HK-2 (cell line): Measurements from ENCODE around the gene HOXB8.

Experiments used
- DNase-seq: peaks from one replicate; pipeline ENCODE4 v3.0.0-alpha.2; 2018; ENCODE audit not compliant: unreplicated experiment

The HOXB8 gene

DNA sequence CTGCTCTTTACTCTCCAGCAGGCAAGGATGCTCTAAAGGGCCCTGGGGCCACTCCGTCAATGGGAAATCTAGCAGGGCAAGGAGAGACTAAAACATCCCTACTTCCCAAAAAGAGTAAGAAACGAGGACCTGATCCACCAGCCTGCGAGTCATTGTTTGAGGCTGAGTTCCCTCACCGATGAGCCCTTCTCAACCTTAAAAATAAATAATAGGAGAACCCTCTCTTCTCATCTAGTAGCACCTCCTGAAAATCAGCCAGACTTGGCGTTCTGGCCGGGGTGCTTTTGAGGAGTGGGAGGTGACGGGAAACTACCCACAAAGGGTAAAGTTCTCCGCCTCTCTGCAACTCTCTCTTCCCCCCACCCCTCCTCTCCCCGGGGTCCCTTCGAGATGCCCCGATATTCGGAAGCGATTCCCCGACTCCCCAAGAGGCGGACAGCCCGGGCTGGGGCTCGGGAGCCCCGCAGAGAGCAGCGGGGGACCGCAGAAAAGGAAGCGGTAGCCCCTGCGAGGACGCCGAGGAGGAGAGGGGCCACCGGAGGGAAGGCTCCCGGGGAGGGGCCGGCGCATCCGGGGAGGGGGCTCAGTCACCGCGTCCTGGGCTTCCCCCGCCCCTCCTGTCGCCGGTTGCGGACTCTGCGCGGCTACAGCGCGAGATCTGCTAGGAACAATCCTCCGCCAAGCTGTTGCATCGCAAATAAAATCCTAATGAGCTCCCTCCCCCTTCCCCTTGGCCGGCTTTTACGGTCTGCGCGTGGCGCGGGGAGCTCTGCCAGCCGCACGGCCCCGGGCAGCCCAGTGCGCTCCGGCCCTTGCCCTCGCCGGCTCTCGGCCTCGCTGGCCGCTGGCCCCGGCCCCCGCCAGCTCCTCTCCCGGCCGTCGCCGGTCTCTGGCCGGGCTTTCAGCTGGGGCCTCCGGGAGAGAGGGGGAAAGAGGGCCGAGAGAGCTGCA is 9.7 kb upstream of the HOXB8 start:
- DNase-seq, result peak; percentile 56

DNA sequence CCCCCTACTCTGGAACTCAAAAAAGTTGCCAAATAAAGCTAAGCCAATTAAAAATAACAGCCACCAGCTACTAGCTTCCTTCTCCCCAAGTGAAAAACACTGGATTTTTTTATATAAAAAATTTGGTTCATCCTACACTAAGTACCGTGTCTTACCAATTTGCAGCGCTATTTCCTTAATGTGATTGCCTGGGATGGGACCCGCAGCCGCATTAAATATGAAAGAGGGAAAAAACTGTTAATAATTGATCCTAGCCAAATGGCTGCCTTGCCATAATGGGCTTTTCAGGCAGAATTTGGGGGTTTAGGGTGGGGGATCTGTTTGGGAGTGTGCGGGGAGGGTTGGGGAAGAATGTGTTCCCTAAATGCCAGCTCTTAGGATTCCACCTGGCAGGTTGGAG is 9.0 kb upstream of the HOXB8 start:
- no peak for DNase-seq

DNA sequence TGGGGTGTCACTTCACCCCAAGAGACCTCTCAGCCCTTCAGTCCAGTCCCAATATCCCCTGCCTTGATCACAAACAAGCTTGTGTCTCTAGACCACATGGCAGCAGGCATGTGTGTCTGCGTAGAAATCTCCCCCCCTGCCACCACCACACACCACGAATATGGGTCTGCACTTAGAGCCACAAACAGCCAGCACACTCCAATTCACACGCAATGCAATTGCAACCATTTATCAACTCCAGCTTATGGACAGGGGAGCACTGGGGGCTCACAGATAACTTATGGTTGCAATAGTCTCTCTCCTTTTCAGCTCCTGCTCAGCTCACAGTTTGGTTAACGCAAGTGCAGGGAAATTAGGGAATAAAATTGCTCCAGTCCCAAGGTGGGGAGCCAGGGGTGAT is 8.5 kb upstream of the HOXB8 start:
- DNase-seq, result no peak

DNA sequence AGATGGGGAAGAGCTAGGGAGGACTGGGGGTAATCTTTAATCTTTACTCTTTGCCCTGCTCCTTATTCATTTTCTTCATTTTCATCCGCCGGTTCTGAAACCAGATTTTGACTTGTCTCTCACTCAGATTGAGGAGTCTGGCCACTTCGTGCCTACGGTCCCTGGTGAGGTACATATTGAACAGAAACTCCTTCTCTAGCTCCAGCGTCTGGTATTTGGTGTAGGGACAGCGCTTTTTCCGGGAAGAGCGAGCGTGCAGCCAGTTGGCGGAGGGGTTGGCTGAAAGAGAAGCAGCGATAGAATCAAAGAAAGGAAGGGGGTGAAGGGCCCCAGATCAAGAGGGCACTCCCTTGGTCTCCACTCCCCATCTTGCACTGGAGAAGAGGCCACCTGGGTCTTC is 7.8 kb upstream of the HOXB8 start:
- DNase-seq, result no peak

DNA sequence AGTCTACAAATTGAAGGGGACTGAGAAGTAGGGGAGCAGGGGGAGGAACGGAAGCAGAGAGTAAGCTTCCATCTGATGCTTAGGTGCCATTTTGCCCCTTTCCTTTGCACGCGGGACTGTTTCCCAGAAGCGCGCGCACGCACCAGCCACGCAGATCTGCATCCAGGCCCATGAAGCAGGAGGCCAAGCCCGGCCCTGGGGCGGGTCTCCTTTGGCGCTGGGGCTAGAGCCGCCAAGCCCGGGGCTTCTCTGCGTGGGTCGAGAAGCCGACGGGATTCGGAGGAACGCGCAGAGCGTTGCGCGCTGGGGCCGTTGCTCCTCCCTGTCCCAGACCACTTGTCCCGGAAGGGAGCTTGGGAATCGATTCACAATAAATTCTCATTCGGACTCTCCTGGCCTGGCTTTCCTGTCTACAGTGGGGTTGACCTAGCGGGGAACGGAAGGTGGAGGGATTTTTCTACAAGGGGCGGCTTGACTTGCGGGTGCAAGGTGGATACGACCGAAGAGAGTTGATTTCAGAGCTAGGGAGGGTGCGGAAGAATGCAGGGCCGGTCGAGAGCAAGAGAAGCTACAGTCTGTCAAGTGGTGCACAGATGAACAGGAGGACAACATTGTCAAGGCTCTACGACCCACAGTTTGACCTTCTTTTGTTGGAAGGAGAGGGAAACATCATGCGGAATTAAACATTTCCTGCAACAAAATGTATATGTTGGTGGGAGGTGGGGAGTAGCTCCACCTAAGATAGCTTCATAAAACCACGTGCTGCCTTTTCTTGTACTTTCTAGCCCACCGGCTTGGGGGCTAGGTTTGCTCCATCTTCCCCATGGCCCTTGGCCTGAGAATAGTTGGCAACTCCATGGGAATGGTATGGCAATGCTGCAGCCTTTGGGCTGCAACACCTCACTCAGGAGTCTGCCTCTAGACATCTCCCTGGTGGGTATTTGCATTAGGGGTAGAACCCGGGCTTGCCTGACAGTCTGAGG is 6.6 kb upstream of the HOXB8 start:
- DNase-seq, result no peak

DNA sequence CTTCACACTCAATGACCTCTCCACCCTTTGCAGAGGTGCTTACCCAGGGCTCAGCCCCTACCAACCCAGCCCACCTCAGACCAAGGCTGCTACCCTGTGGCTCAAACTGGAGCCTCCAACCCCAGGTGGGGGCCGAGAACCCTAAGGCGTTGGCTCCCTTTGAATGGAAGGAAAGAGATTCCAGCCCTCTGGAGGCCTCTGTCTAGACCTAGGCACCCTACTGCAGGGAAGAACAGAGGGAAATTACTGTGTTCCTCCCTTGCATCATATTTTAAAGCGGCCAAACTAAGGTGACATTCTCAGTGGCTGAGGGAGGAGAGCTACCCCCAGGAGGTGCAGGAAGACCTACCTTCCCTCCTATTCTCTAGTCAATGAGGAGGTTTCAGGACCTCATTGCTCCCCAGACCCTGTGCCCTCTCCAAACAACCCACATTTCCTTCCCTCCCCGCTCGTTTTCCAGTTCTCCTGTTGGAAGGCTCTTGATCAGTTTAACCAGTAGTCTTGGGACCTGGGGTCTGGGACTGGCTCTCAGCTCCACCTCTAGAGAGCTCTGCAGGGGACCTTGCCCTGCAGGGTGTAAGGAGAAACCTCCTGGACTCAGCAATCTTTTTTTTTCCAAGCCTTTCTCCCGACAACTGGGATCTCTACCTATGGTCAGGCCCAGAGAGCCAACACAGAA is 5.5 kb upstream of the HOXB8 start:
- no peak for DNase-seq

DNA sequence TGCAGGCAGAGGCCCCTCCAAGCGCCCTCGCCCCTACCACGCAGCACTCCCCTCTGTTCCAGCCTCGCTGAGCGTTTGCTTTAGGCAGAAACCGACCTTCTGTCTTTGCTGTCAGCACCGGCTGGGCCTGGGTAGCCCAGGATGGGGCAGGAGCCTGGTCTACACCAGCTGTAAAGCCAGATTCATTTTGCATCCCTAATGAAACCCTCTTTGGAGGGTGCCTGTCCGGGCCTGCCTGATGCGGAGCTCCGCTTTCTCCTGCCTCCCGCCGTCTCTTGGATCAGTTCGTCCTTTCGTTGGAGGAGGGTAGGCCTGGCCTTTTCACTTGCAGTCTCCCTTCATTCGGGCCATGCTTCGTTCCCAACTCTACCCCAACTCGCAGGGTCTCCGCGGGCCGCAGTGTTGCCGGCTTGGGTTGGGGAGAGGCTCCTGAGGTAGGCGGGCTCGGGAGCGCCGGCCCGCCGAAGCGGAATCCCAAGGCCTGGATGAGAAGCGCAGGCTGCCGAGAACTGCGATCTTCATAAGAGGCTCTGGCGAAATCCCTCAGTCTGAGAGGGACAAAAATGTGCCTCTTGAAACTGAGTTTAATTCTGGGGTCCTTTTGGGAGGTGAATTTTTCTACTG is 4.8 kb upstream of the HOXB8 start:
- no peak for DNase-seq

DNA sequence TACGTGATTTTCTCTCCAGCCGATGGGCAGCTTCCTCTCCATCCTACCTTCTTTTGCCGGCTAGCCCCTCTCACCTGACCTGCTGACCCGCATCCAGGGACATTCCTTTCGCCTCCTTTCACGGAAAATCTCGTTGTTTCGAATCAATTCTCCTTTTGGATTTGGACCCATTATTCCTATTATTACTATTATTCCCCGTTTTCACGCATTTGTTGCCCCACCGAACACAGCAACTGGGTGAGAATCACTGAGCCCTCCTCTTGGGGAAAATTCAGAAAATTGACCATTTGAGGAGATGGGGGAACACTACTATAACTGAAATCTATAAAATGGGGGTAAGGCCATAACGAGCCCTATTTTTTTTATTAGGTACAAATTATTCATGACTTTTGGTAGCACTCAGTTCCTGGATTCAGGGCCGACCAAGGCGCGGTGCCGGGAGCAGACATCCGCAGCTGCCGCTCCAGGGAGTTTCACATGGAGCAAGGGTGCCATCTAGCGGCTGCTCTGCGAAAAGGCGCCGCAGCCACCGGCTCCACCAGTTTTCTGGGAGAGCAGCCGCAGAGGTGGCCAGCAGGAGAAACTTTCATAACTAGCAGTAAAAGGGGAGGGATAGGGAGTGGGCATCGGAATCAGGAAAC is 3.3 kb upstream of the HOXB8 start:
- peak; percentile 92 for DNase-seq

DNA sequence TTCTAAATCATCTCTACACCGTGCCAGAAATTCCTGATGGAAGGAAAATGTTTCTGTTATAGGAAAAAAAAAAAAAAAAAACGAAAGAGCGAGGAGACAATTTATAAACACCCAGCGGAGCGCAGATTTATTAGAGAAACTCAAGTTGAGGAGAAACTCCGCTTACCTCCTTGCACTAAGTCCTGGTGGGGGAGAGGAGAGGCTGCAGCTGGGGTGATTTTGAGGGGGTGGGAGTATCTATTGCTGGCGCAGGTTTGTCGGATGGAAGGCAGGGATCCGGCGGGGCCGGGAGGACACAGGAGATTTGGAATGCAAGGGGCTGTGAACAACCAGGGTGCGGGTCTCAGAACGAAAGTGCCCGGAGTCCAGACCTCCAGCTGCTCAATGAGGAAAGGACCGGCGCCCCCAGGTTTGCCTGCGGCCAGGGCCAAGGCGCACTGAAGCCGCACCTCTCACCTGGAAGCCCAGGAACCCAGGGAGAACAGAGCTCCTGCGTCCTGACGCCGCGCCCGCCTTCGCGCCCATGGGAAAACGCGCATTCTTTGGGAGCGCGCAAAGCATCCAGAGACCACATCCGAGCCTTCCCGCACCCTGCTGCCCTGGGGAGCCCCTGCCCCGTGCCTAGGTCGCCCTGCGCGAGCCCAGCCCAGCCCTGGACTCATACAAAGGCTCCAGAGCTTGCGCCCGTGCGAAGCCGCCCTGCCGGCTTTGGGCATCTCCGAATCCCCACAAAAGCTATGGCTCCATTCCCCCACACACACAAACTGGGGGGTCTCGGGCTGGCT is 2.6 kb upstream of the HOXB8 start:
- DNase-seq, result no peak

DNA sequence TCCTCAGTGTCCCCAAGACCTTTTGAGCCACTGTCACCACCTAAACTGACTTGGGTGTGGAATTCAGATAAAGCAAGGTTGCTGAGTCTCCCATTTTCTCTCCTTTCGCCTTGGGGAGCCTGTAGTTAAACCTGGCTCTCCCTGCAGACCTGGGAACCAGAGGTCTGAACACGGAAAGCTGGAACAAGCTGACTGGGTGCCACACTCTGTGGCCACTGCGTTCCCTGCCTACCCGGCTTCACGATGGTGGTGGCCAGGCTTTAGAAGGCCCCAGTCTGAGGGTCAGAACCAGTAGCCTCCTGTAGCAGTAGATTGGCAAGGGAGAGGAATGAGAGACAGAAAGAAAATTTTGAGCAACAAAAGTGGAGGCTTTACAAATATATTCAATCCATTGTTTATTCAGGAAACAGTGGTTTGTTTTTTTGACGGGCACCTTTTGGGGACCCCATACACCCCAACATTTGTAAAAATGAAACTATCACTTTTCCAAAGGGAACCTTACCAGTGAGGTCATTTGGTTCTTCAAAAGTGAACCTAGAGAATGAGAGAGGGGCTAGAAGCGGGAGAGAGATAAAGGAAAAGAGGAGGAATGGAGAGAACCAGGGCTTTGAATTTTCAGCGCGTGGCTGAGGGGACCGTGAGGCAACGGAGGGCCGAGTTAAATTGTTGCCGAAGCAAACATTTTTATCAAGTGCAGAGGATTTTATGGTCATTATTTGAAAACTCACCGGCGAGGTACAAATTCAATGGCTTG is 1.8 kb upstream of the HOXB8 start:
- no peak for DNase-seq

DNA sequence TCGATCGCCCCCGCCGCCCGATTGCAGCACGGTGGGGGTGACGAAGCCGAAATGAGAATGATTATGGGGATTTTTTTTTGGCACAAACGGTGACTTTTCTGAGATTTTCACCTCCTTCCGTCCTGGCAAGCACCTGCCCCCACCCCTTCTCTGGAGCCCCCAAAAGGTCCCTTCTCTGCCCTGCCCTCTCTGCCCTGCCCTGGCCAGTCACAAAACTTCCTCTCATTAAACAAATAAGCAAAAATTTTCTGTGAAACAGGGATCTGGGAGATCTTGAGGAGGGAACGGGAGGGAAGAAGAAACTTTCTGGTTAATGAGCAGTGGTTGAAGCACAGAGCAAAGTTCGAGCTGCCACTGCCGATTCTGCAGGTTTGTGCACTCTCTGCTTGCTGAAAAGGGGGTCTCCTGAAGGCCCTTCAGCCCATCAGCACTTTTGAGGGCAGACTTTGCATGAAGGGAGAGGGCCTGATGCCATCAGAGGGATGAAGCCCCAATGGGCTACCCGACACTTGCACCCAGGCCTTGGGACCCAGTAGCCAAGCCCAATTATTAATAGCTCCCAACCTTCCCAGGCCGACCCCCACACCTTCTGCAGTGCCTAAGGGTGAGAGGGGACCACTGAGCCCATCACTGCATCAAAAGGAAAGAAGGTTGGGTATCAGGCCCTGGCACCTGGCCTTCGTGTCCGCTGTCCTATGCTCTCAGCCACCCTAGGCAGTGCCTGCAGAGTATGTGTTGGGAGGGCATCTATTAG is 1.0 kb upstream of the HOXB8 start:
- no peak for DNase-seq

DNA sequence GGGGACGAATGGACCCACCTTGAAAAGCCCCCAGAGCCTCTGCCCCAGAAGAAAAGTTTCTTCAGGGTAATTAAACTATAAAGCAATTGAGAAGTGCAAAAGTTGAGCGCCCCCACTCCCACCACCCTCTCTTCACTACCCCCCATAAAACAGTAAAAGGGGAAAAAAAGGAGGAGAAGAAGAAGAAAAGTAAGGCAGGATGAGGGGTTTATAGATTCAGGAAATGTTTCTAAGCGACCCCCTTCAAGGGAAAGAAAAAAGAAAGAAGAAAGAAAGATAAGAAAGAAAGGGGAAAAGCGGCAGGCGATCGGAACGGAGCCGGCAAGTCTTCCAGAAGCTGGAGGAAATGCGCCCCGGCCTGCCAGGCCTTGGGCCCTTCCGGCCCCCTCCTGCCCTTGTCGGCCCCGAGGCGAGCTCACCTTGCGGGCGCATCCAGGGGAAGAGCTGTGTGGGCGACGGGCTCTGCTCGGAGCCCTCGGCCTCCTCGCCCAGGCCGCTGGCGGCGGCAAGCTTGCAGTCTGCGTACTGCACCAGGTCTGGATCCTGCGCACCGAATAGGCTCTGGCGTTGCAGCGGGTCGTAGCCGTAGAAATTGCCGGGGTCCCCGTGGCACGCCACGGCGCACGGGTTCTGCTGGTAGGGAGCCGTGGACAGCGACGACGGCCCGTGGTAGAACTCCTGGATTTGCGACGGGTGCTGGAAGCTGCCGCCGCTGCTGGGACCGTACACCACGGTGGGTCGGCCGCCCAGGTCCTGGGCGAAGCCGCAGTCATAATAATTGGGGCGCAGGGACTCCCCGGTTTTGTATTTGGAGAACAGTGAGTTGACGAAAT is 1.0 kb downstream of the HOXB8 start:
- DNase-seq, result peak; percentile 60

DNA sequence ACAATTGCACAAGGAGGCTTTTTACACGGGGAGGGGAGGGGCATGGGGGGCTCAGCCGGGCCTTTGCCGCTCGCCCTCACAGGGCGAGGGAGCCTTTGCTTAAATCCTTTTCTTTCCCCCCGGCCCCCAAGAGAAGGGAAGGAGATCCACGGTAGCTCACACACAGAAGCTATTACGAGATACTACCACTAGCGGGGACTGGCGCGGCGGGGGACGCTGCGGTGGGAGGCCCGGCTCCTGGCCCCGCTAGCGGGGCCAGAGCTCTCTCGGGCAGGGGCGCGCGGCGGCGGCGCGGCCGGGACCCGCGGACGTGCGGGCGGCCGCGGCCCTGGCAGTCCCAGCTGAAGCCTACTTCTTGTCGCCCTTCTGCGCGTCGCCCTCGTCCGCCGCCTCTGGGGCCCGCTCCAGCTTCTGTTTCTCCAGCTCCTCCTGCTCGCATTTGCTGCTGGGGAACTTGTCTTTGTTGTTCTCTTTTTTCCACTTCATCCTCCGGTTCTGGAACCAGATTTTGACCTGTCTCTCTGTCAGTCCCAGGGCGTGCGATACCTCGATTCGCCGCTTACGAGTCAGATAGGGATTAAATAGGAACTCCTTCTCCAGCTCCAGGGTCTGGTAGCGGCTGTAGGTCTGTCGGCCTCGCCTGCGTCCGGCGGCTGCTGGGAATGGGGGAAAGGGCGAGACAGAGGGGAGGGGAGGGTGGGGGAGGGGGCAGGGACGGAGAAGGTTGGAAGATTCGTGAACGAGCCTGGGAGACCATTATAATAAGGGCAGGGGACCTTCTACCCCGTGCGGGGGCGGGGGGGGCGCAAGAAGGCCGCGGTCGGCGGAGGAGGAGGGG is 2.0 kb downstream of the HOXB8 start:
- peak; percentile 64 for DNase-seq

DNA sequence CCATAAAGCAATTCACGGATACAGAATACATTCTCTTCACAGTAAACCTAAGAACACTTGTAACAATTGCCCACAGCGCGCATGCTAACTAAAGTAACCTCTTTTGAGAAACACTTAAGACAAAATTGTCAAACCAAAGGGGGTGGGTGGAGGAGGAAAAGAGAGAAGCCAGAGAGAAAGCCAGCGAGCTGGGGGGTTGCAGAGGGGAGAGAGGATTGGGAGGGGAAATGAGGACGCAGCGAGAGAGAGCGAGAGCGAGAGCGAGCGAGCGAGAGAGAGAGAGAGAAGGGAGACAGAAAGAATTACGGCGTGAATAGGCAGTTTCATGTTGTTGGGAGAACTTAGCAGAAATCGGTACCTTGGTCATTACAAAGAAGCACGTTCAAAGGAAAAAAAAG is 2.6 kb downstream of the HOXB8 start:
- no peak for DNase-seq

DNA sequence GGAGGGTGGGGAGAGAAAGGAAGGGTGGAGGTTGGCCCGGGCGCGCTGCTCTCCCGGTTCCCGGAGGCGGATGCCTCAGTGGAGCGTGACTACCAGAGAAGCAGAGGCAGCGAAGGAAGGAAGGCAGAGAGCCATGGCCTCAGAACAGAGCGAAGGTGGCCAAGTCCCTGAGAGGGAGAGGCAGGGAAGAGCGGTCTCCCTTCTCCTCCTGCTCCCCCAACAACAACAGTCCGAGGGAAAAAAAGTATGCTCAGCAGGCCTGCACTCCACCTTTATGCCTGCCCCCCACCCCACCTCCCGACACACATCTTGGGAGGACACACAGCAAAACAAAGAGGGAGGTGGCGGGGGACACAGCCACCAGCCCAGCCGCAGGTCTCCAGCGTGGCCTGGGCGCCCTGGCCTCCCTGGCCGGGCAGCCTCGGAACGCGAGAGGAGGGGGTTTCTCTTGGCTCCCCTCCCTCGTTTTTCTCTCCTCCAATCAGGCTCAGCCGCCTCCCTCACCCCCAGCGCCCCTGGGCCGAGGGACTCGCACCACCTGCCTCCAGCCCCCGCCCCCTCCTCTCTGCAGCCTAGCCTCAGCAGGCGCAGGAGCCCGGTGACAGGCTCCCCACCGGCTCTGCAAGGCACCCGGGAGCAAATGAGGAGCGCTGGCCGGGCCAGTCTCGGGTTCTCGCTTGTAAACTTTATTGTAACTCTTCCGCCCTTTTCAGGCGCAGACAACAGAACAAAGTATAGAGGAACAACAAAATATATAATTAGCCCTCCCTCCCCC is 3.2 kb downstream of the HOXB8 start:
- DNase-seq, result peak; percentile 72

DNA sequence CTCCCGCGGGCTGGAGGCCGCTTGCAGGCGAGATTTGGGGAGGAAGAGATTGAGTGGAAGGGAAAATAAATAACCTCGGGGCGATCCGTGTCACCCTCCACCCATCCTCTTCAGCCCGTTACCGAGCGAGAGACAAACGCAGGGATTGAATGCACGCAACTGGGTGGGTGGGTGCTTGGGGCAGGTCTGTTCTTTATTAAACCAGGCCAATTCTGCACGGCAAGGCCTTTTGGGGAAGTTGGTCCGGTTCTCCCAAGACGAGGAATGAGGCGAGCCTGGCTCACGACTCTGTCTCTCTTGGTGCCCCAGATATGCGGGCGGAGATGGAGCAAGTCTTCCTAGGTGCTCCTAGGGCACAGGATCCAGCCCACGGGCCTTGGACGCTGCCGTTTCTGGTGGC is 3.9 kb downstream of the HOXB8 start:
- DNase-seq, result no peak
